Measurements from ENCODE around the gene SPNS3.

DNA sequence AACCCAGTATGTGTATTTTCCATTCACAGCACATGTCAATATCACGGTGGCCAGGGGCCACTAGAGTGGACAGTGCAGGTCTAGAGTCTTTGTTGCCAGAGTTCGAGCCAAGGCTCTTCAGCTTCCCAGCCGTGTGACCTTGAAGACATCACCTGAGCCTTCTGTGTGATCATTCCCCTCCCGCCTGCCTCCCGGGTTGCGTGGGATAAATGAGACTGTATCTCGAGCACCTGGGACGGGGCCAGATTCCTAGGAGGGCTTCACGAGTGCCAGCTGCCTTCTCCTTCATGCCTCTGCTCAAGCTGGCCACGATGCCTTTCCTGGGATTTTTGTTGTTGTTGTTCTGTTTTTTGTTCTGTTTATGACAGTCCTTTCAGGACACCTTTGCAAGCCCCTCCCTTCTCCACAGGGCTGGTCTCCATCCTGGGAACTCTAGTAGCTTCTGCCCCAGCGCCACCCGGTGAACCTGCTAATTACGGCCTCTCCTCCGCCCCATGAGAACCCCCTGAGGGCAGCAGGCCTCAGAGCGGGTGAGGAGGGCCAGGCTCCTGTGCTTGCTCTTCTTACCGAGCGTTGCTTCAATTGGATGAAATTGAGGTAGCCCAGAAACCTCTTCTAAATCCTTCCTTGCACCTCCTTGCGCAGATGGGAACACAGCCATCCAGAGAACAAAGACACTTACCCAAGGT is 68.9 kb downstream of the SPNS3 start:
- TF ChIP-seq EGR1 (IDR thresholded peaks at IDR 0.05; ENCODE audit: low read depth) (no peak), POLR2A (IDR thresholded peaks at IDR 0.05; ENCODE audit: borderline replicate concordance, extremely low read depth, insufficient read depth, insufficient read length) (no peak), JUND (IDR thresholded peaks at IDR 0.05) (no peak)
- TF ChIP-seq, protein P1, sequence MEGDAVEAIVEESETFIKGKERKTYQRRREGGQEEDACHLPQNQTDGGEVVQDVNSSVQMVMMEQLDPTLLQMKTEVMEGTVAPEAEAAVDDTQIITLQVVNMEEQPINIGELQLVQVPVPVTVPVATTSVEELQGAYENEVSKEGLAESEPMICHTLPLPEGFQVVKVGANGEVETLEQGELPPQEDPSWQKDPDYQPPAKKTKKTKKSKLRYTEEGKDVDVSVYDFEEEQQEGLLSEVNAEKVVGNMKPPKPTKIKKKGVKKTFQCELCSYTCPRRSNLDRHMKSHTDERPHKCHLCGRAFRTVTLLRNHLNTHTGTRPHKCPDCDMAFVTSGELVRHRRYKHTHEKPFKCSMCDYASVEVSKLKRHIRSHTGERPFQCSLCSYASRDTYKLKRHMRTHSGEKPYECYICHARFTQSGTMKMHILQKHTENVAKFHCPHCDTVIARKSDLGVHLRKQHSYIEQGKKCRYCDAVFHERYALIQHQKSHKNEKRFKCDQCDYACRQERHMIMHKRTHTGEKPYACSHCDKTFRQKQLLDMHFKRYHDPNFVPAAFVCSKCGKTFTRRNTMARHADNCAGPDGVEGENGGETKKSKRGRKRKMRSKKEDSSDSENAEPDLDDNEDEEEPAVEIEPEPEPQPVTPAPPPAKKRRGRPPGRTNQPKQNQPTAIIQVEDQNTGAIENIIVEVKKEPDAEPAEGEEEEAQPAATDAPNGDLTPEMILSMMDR (IDR thresholded peaks at IDR 0.05 in 2 of 3, conservative IDR thresholded peaks at IDR 0.05 in 1 of 3; ENCODE audit: borderline replicate concordance in 1 of 3, insufficient read depth in 1 of 3, low read depth in 2 of 3, low read length in 2 of 3) = no peak
- TF ChIP-seq, protein P2, sequence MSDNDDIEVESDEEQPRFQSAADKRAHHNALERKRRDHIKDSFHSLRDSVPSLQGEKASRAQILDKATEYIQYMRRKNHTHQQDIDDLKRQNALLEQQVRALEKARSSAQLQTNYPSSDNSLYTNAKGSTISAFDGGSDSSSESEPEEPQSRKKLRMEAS (IDR thresholded peaks at IDR 0.05) = no peak
- TF ChIP-seq, protein P3, sequence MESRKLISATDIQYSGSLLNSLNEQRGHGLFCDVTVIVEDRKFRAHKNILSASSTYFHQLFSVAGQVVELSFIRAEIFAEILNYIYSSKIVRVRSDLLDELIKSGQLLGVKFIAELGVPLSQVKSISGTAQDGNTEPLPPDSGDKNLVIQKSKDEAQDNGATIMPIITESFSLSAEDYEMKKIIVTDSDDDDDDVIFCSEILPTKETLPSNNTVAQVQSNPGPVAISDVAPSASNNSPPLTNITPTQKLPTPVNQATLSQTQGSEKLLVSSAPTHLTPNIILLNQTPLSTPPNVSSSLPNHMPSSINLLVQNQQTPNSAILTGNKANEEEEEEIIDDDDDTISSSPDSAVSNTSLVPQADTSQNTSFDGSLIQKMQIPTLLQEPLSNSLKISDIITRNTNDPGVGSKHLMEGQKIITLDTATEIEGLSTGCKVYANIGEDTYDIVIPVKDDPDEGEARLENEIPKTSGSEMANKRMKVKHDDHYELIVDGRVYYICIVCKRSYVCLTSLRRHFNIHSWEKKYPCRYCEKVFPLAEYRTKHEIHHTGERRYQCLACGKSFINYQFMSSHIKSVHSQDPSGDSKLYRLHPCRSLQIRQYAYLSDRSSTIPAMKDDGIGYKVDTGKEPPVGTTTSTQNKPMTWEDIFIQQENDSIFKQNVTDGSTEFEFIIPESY (IDR thresholded peaks at IDR 0.05; ENCODE audit: extremely low read depth, insufficient replicate concordance, low read length) = no peak

Measured in HCT116 (cell line).